GM18909 (cell line): ENCODE results near the gene FUT7.

Source experiments
- ATAC-seq: cut with Tn5 transposase; IDR thresholded peaks from one replicate; pipeline ENCODE4 v1.9.1; 2021; ENCODE audit warnings: mild to moderate bottlenecking; ENCODE audit not compliant: unreplicated experiment, poor library complexity

The FUT7 gene

DNA sequence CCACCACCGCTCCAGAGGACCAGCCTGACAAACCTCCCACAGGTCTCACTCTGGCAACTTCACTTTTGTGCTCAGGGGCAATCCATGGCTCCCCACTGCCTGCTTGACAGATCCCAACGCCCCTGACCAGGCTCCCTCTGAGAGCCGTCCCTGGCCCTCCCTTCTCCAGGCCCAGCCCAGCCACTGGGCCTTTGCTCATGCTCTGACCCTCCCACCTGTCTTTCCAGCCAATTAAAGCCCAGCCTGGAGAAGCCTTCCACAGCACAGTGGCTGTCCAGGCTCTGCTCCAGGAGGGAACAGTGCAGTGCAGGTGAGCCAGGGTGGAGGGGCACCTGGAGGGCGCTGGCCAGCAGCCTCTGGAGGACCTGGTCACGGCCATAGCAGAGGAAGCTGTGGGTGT, 18.7 kb upstream of the FUT7 start:
- ATAC-seq, result no peak

GRCh38 chr9:137049544-137050449, 17.9 kb upstream of the FUT7 start:
- ATAC-seq, result no peak

DNA sequence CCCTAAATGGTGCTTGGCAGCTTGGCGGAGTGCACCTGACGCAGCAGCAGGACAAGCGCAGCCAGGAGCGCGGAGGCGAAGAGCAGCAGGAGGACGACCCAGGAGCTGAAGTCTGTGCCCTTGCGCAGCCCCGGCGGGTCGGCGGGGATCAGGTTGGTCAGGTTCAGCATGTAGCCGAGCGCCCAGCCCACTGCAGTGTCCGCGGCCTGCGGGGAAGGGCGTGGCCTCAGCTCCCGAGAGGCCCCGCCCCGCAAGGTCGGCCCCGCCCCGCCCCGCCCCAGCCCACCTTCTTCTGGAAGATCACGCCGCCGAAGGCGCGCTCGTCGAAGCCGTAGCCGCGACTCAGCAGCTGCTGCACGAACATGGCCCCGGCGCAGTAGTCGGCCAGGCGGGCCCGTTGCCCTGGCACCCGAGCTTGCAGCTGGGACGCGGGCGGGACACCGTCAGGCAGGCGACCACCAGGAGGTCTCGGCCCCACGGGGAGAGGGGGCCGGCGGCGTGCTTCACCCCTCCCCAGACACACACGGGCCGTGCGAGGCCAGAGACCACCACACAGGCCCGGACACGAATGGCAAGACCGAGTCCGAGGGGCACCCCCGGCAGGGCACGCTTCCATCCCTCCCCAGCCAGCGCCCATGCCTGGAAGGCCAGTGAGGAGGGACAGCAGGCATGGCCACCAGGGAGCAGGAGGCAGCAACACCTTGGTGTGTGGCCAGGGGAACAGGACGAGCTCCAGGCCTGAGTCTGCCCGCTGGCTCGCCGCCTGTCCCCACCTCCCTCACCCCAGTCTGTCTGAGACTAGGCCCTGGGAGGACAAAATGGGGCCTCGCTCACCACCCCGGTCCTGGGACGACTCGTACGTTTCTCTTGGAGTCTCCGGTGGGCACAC, 17.0 kb upstream of the FUT7 start:
- no peak for ATAC-seq

GRCh38 chr9:137046088-137046787, 14.3 kb upstream of the FUT7 start, which contains the start of gene NPDC1:
TSS of gene NPDC1 (minus strand) at chr9:137046177. CDS start at chr9:137045989, 188 bp downstream.
- peak; percentile 55 for ATAC-seq

DNA sequence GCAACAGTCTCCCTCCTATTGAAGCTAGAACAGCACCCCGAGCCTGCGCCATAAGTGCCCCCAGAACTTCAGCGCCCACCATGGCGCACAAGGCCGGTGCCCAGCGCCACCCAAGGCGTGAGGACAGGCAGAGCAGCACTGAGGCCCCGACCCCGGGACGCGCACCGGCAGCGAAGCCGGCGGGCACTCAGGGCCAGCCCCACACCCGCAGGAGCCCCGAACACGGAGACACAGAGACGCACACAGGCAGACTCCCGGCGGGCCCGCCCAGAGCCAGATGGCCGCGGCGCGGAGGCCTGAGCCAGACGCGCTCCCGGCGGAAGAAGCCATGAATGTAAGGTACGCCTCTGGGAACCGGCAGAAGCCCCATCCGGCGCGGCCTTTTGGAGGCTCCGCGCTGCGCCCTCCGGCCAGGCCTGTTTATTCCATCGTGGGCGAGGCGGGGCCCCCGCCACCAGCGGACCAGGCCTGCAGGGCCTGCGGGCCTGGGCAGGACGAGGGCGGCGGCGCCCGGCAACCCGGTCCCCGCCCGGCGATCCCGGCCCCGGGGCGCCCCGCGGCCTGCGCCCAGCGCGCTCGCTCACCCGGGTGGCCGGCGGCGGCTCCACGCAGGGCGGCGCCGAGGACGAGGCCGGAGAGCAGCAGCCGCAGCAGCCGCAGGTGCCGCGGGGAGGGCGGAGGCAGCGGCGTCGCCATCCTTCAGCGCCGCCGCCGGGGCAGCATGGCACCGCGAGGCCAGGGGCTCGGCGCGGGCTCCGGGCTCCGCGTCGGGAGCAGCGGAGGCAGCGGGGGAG, 13.6 kb upstream of the FUT7 start:
- ATAC-seq, result no peak

DNA sequence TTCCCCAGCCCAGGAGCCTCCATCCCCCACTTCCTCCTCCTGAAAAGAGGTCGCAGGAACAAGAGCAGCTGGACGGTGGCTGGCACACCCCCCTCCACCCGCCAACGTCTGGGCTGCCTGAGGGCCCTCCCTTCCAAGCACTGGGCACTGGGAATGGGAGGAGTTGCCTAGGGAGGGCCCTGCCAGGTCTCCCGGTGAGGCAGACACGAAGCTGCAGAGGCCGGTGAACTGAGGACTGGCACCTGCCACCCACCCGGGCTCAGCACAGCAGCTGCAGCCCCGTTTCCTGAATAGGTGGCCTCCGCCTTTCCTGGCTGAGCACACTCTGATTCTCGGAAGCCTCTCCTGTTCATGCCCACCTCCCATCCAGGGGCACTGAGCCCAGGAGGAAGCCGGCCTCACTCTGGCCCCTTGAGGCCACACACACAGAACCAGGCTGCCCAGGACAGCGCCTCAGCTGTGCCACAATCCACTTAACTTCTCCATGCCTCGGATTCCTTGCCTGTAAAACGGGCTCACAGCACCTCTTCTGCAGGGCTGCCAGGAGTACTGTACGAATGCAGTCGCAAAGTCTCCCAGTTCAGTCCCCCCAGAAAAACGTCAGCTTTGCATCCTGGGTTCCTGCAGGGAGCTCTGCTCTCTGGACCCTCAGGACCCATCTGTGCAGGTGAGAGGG, 12.8 kb upstream of the FUT7 start:
- no peak for ATAC-seq

- ATAC-seq, result no peak
Measured at GRCh38 chr9:137044037-137044436, 12.1 kb upstream of the FUT7 start.

GRCh38 chr9:137042751-137043727, 11.2 kb upstream of the FUT7 start:
- no peak for ATAC-seq

DNA sequence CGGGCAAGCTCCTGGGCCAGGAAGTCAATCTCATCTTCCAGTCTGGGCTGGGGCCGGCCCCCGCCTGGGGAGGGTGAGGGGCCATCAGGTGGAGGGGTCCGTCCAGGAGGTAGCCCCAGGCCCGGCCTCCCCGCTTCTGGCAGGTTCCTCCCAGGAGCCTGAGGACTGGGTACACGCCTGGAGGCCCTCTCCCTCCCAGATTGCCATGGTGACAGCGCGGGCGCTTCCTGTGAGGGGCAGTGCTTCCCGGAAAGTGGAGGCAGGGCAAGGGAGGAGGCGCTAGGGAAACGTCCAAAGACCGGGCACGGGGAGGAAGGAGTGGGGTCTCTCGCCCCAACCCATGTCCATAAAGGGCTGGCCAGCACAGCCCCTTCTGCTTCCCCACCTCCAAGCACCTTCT, 9.2 kb upstream of the FUT7 start:
- ATAC-seq, result no peak

- ATAC-seq, result no peak
Measured at GRCh38 chr9:137040568-137040967, 8.7 kb upstream of the FUT7 start.

- ATAC-seq, result no peak
Measured at GRCh38 chr9:137039611-137040366, 7.9 kb upstream of the FUT7 start.

DNA sequence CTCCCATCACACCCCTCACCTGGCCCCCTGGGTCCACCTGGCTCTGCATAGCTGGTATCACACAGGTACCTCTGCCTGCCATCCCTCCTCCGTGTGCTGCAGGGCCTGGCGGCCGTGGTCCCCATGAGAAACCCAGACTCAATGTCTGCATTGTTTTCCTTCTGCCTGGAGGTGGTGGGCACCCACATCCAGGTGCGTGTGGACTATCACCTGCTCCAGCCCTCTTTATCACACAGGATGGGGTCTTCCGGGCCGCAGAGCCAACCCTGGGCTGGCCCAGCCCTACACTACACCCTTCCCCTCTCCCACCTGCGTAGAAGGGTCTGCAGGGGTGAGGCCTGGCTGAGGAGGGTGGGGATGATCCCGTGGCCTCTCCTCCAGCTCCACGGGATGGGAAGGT, 7.0 kb upstream of the FUT7 start:
- no peak for ATAC-seq

DNA sequence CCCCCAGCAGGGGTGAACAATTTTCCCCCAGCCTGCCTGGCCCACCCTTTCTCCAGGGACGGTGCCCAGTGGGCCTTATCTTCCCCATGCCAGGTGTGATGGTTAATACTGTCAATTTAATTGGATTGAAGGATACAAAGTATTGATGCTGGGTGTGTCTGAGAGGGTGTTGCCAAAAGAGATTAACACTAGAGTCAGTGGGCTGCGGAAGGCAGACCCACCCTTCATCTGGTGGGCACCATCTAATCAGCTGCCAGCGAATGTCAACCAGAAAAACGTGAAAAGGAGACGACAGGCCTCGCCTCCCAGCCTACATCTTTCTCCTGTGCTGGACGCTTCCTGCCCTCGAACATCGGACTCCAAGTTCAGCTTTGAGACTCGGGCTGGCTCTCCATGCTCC, 5.6 kb upstream of the FUT7 start:
- ATAC-seq, result no peak

DNA sequence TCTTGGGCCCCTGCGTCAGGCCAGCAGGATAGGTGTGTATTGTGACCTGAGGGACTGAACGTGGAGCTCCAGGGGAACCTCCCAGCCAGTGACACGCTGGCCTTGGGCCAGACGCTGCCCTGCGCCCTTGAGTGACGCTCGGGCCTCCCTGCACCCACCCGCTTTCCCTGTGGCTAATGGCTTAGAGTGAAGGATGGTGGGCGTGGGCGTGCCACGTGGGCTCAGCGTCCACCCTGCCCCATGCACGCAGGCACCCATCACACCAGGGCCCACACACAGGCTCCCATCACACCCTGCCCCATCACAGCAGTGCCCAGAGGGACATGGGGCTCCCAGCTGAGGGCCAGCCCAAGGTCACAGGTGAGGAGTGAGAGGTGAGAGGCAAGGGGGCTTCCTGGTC, 5.1 kb upstream of the FUT7 start:
- ATAC-seq, result no peak

GRCh38 chr9:137035937-137036336, 4.0 kb upstream of the FUT7 start:
- ATAC-seq, result no peak

- no peak for ATAC-seq
Measured at GRCh38 chr9:137035507-137035834, 3.6 kb upstream of the FUT7 start.

- peak; percentile 53 for ATAC-seq
Measured at GRCh38 chr9:137034709-137035506, 3.0 kb upstream of the FUT7 start.
